ENCODE results near the gene DMD.

The DMD gene

GRCh38 chrX:31224381-31225012 lies 1986.9 kb downstream of the DMD start:
- no peak for DNase-seq
- Mint-ChIP-seq H3K27ac (no peak overlapping the region), H3K4me3 (no peak overlapping the region), H3K27me3 (no peaks in the 10 kb centered on the region), H3K36me3 (ENCODE audit: insufficient read depth) (no peaks in the 10 kb centered on the region), H3K9me3 (no peaks in the 10 kb centered on the region), H3K4me1 (ENCODE audit: low read depth in 2 of 2) (no peaks in the 10 kb centered on the region)
- no peak for ATAC-seq (replicated peaks)

- Mint-ChIP-seq H3K4me1 (ENCODE audit: low read depth in 2 of 2) (no peaks in the 10 kb centered on the region), H3K36me3 (ENCODE audit: insufficient read depth) (no peaks in the 10 kb centered on the region), H3K27me3 (no peaks in the 10 kb centered on the region), H3K27ac (no peak overlapping the region), H3K4me3 (no peak overlapping the region), H3K9me3 (no peaks in the 10 kb centered on the region)
- ATAC-seq (replicated peaks) (no peak), DNase-seq (no peak)
Measured at GRCh38 chrX:31223817-31224216, 1987.5 kb downstream of the DMD start.

- H3K27me3 Mint-ChIP-seq: no peaks in the 10 kb centered on the region
- no peak overlapping the region for H3K27ac Mint-ChIP-seq
- no peaks in the 10 kb centered on the region for H3K4me1 Mint-ChIP-seq (ENCODE audit: low read depth in 2 of 2)
- H3K9me3 Mint-ChIP-seq: no peaks in the 10 kb centered on the region
- ATAC-seq (replicated peaks) (no peak), DNase-seq (no peak)
- H3K4me3 Mint-ChIP-seq: no peak overlapping the region
- H3K36me3 Mint-ChIP-seq (ENCODE audit: insufficient read depth): no peaks in the 10 kb centered on the region
Measured at GRCh38 chrX:31222946-31223345, 1988.4 kb downstream of the DMD start.

DNA sequence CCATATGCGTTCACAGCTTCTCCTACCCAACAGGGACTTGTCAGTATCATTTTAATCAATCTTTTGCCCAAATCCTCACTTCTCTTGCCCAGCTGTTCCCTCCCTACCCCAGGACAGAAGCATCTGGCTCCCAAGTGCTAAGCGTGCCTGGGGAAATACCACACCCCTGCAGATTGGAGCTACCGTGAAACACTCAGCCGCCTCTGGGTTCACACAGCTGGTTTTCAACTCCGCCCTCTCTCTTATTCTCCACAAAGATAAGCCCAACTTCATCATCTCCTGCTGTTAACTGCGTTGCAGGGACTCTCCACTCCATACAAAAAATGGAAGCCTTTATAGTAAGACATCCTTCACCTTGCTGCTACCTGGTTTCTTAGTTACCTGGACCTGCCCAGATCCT lies 1992.2 kb downstream of the DMD start:
- DNase-seq (no peak), ATAC-seq (replicated peaks) (no peak)
- no peaks in the 10 kb centered on the region for H3K9me3 Mint-ChIP-seq
- no peak overlapping the region for H3K4me3 Mint-ChIP-seq
- no peaks in the 10 kb centered on the region for H3K4me1 Mint-ChIP-seq (ENCODE audit: low read depth in 2 of 2)
- no peaks in the 10 kb centered on the region for H3K36me3 Mint-ChIP-seq (ENCODE audit: insufficient read depth)
- no peaks in the 10 kb centered on the region for H3K27me3 Mint-ChIP-seq
- no peak overlapping the region for H3K27ac Mint-ChIP-seq

GRCh38 chrX:31217084-31217483 lies 1994.3 kb downstream of the DMD start:
- Mint-ChIP-seq H3K27me3 (no peaks in the 10 kb centered on the region), H3K36me3 (ENCODE audit: insufficient read depth) (no peaks in the 10 kb centered on the region), H3K9me3 (no peaks in the 10 kb centered on the region), H3K27ac (no peak overlapping the region), H3K4me1 (ENCODE audit: low read depth in 2 of 2) (no peaks in the 10 kb centered on the region), H3K4me3 (no peak overlapping the region)
- ATAC-seq (replicated peaks): no peak
- no peak for DNase-seq

DNA sequence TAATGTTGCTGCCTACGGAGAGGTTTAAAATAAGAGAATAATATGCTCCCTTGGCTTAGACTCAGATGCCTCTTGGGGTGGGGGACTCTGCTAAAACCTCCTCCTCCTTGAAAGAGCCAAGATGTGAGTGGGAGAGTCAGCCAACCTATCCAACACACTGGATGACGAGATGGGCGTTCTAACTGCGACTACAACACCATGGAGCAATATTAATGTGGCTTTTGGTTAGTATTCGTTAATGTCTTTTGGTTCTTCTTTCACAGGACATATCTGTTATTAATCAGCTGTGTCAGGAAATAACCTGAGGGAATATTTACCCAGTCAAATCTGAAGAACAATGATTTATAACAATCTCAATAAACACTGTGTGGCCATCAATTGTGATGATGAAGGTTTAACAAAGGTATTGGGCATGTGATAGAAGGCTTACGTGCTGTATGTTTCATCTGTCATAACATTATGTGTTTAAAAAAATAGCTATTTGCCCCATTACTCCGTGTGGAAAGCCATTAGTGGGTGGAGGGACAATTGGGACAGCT lies 1996.0 kb downstream of the DMD start:
- Mint-ChIP-seq H3K4me1 (ENCODE audit: low read depth in 2 of 2) (no peaks in the 10 kb centered on the region), H3K27me3 (no peaks in the 10 kb centered on the region), H3K9me3 (no peaks in the 10 kb centered on the region), H3K27ac (no peak overlapping the region), H3K4me3 (no peak overlapping the region), H3K36me3 (ENCODE audit: insufficient read depth) (no peaks in the 10 kb centered on the region)
- ATAC-seq (replicated peaks) (no peak), DNase-seq (no peak)

DNA sequence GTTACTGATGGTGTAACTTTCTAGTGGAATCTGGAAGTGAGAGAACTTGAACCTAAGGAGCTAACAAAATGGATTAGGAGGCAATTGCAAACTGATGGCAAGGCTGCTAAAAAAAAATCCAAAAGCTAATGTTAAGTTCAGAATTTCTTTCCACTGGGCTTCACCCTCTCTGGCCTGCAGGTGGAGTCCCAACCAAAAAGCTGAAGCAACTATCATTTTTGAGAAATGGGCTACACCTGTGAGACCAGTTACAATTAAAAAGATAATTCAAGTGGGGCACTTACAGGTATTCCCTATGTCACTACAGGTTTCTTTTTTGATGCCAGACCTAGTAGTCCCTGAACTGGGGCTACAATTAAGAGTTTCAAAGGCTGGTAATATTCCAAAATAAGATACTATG lies 1997.4 kb downstream of the DMD start:
- ATAC-seq (replicated peaks) (no peak), DNase-seq (no peak)
- H3K9me3 Mint-ChIP-seq: no peaks in the 10 kb centered on the region
- H3K27ac Mint-ChIP-seq: no peak overlapping the region
- no peaks in the 10 kb centered on the region for H3K36me3 Mint-ChIP-seq (ENCODE audit: insufficient read depth)
- H3K27me3 Mint-ChIP-seq: no peaks in the 10 kb centered on the region
- H3K4me1 Mint-ChIP-seq (ENCODE audit: low read depth in 2 of 2): no peaks in the 10 kb centered on the region
- H3K4me3 Mint-ChIP-seq: no peak overlapping the region

DNA sequence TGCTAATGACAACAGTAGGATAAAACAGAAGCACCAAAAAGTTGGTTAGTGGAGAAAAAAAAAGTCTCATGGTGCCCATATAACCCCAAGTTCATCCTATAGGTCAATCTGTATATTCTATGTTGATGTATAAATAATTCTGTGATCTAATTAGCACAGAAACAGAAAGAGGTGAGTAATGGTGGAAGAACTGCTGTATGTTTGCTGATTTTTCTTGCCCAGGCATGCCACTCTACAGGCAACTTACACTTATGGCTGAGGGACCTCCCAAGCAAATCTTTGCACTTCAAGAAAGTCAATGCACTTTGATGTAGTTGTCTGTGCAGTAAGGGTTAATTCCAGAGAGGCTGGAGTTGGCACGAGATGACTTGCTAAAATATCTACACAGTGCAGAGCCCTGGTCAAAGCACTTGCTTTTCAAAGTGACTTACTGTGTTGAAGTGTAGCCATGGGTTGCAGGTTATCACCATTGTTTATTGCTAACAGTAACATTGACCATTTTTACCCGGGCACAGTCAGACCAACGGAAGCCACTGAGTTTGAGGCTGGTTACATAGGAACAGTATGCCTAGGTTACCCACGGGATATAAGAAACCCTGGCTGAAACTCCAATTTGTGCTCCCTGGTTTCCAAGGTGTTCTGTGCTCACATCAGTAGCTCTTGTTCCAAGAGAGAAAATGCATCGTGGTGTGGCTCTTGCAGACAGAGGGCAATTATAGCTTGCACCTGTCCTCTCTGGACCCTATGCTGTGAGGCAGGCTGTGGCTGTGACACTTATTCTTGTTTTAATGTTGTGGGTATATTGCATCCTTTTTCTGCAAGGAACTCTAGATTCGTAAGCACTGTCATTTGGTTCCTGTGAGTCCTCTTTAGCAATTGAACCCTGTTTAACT lies 1998.2 kb downstream of the DMD start:
- Mint-ChIP-seq H3K4me1 (ENCODE audit: low read depth in 2 of 2) (no peaks in the 10 kb centered on the region), H3K9me3 (no peaks in the 10 kb centered on the region), H3K36me3 (ENCODE audit: insufficient read depth) (no peaks in the 10 kb centered on the region), H3K27me3 (no peaks in the 10 kb centered on the region), H3K27ac (no peak overlapping the region), H3K4me3 (no peak overlapping the region)
- DNase-seq: no peak
- no peak for ATAC-seq (replicated peaks)

DNA sequence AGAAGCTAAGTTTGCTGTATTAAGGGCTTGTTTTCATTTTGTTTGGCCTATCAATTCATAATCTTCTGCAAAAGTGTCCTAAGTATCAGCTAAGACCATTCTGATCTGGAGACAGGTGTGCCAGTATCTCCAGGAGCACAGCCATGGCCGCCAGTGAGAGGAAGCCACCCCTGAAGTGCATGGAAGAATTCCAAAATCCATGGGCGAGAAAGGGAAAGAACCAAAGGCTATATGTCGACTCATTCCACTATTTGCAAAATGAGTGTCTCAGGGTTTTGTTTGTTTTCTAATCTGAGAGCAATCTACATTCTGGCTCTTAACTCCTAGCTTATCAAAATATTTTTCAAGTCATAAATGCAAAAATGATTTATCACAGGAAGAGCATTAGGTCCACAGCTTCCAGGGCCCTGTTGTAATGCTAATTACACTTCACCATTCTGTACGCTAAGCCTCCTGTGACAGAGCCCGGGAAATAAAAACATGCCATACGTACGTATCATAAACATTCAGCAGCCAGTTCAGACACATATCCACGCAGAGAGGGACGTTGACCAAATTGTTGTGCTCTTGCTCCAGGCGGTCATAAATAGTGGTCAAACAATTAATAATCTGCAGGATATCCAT lies 2002.2 kb downstream of the DMD start:
- H3K9me3 Mint-ChIP-seq: no peaks in the 10 kb centered on the region
- no peak overlapping the region for H3K27ac Mint-ChIP-seq
- ATAC-seq (replicated peaks) (no peak), DNase-seq (no peak)
- H3K36me3 Mint-ChIP-seq (ENCODE audit: insufficient read depth): no peaks in the 10 kb centered on the region
- no peak overlapping the region for H3K4me3 Mint-ChIP-seq
- H3K27me3 Mint-ChIP-seq: no peaks in the 10 kb centered on the region
- H3K4me1 Mint-ChIP-seq (ENCODE audit: low read depth in 2 of 2): no peaks in the 10 kb centered on the region

- no peaks in the 10 kb centered on the region for H3K9me3 Mint-ChIP-seq
Measured at GRCh38 chrX:31201503-31201902, 2009.8 kb downstream of the DMD start.

DNA sequence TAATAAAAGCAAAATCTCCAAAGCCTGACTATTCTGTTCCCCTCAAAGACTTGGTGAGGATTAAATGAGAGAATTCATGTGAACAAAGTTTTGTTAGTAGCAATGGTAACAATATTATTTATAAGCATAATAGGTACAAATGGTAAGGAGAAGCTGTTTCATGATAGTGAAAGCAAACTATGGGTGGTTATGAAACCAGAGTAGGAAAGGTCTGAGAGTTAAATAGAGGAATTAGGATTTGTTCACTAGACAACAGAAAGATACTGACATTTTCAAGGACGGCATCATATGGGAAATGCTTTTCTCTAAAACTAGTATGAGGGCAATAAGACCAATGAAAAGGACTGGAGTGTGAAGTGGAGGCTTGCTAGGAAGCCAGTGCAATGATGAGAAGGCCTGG lies 2010.9 kb downstream of the DMD start:
- H3K4me3 Mint-ChIP-seq: no peak overlapping the region
- no peaks in the 10 kb centered on the region for H3K4me1 Mint-ChIP-seq (ENCODE audit: low read depth in 2 of 2)
- peaks cover 0 to 4% of the 10 kb centered on the region in 2 donors for H3K9me3 Mint-ChIP-seq
- DNase-seq (no peak), ATAC-seq (replicated peaks) (no peak)
- no peak overlapping the region for H3K27ac Mint-ChIP-seq
- H3K36me3 Mint-ChIP-seq (ENCODE audit: insufficient read depth): no peaks in the 10 kb centered on the region
- H3K27me3 Mint-ChIP-seq: no peaks in the 10 kb centered on the region

More at GRCh38 chrX:31201503-31201902, 2009.8 kb downstream of the DMD start:
- Mint-ChIP-seq H3K4me1 (ENCODE audit: low read depth in 2 of 2) (no peaks in the 10 kb centered on the region), H3K4me3 (no peak overlapping the region), H3K36me3 (ENCODE audit: insufficient read depth) (no peaks in the 10 kb centered on the region), H3K27ac (no peak overlapping the region), H3K27me3 (no peaks in the 10 kb centered on the region)
- DNase-seq (no peak), ATAC-seq (replicated peaks) (no peak)

DNA sequence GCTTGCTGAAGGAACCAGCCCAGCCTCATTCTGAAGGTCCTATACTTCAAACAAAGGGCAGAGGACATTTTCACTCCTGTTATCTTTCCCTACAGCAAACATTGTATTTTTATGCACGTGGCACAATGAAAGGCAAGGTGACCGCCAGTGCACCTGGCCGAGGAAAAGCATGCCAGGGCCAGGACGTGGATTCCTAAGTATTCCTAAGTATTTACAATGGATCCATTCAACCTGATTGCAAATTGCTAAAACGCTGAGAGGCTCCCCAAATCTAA lies 2011.6 kb downstream of the DMD start:
- Mint-ChIP-seq H3K9me3 (peaks cover 0 to 5% of the 10 kb centered on the region in 2 donors), H3K4me1 (ENCODE audit: low read depth in 2 of 2) (no peaks in the 10 kb centered on the region), H3K27ac (no peak overlapping the region), H3K27me3 (no peaks in the 10 kb centered on the region), H3K4me3 (no peak overlapping the region), H3K36me3 (ENCODE audit: insufficient read depth) (no peaks in the 10 kb centered on the region)
- DNase-seq (no peak), ATAC-seq (replicated peaks) (no peak)

DNA sequence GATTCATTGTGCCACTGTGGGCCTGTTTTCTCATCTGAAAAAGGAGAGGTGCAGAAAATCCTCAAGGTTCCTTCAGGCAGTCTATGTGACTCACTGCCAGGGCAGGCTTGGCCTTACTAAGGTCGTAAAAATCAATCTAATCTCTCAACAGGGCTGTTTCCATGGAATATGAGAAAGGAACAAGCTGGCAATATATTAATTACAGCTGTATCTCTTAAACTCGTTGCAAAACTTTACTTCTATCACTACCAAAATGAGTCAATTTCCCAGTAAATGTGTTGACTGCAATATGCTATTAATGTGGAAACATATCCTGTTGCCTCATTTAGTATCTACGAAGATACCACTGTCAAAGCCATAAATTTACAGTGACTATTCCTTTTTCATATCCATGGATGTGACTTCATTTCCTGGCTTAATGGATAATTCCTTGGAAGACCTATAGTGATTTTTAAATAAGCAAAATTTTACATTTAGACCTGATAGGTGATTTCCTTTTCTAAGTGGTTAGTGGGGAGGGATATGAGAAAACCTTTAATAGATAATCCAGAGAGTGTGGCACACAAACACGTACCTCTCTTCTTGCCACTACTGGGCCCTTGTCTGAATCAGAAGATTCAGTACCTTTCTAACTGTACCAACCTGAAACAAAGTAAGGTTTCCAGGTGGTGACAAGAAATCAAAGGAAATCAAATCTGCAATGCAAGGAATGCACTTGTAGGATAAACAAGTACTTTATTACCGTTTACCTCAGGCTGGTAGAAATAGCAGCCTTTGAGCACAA lies 2012.1 kb downstream of the DMD start:
- Mint-ChIP-seq H3K4me1 (ENCODE audit: low read depth in 2 of 2) (no peaks in the 10 kb centered on the region), H3K4me3 (no peak overlapping the region), H3K9me3 (peaks cover 0 to 5% of the 10 kb centered on the region in 2 donors), H3K27me3 (no peaks in the 10 kb centered on the region), H3K36me3 (ENCODE audit: insufficient read depth) (no peaks in the 10 kb centered on the region), H3K27ac (no peak overlapping the region)
- DNase-seq (no peak), ATAC-seq (replicated peaks) (no peak)
